ENCODE results near the gene HSPB3. TPM values are rescaled to one million over a fixed set of nuclear protein-coding genes. Genes with fewer than 3 reads are reported as not detected.

Gene HSPB3
- total and polyA plus RNA-seq, 2 of the 8 experiments (the other 6 are each of a cell fraction or from before 2014, with no cell fraction given), result not detected

DNA sequence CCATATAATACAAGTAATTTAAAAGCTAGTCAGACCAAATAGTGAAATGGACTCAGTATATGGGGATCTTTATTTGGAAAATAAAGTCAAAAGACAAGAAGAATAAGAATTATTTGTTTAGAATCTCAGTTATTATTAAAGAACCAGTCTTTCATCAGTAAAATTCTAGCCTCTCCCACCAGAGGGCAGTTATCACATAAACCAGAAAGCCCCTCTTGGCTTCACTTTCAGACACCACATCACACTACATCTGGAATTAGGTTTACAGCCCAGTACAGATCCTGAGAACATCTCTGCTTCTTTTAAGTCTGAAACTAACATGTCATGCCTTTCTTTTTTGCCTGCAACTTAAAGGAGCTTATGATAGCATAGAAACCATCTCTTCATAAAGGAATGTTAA lies 12.2 kb upstream of the HSPB3 start:
- H2BK120ac ChIP-seq (replicated peaks; ENCODE audit: low read depth, low read length), result no peak overlapping the region
- H3K23me2 ChIP-seq (ENCODE audit: low read depth, low read length), result no peaks in the 10 kb centered on the region
- no peak overlapping the region for H4K5ac ChIP-seq (ENCODE audit: insufficient read length, low read depth, low read length)
- no peak overlapping the region for H2BK15ac ChIP-seq (ENCODE audit: low read length)
- ChIA-PET POLR2A (ENCODE audit: partially characterized antibody) (no interaction called here), CTCF (ENCODE audit: partially characterized antibody) (interaction anchor here (0.6 to 6.3 kb wide), 20 partner anchors 8 to 1017 kb away, joined by 3 to 73 read pairs (median 4); partner anchors contain the start of genes GPX8 and HSPB3)
- H3K4ac ChIP-seq (replicated peaks; ENCODE audit: insufficient read length, low read depth, low read length), result no peak overlapping the region
- no peak overlapping the region for H2BK5ac ChIP-seq (ENCODE audit: low read depth, low read length)
- H4K91ac ChIP-seq (replicated peaks; ENCODE audit: insufficient read length, low read length), result no peak overlapping the region
- H3K79me2 ChIP-seq (ENCODE audit: control insufficient read depth in 1 of 2, insufficient read depth in 2 of 2, low read length in 2 of 2), result no peaks in the 10 kb centered on the region
- H4K20me1 ChIP-seq (replicated peaks in 1 of 2; ENCODE audit: control insufficient read depth in 1 of 2, insufficient read depth in 2 of 2, low read length in 2 of 2), result no peaks in the 10 kb centered on the region
- H3K4me2 ChIP-seq (ENCODE audit: insufficient read depth in 1 of 2, low read depth in 2 of 2, low read length in 2 of 2), result no peak overlapping the region
- H3K27ac ChIP-seq (ENCODE audit: low read depth, low read length), result no peak overlapping the region
- no peak overlapping the region for H3K4me3 ChIP-seq (ENCODE audit: extremely low read depth in 1 of 4, insufficient read depth in 2 of 4, low read depth in 3 of 4, low read length in 4 of 4)
- FAIRE-seq (peak; percentile 19), DNase-seq (ENCODE audit: low read depth in 1 of 2, low spot score in 2 of 2) (no peak)
- no peaks in the 10 kb centered on the region for H3K4me1 ChIP-seq (replicated peaks in 1 of 4; ENCODE audit: control insufficient read depth in 3 of 4, insufficient read depth in 4 of 4, low read length in 3 of 4)
- H3K79me1 ChIP-seq (ENCODE audit: low read depth, low read length), result no peaks in the 10 kb centered on the region
- no peaks in the 10 kb centered on the region for H3K27me3 ChIP-seq (replicated peaks in 1 of 4; ENCODE audit: control insufficient read depth in 3 of 4, extremely low read depth in 1 of 4, insufficient read depth in 3 of 4, low read length in 3 of 4)
- no peak overlapping the region for H2AK5ac ChIP-seq (ENCODE audit: low read depth, low read length)
- no peaks in the 10 kb centered on the region for H3K36me3 ChIP-seq (ENCODE audit: control insufficient read depth in 2 of 4, insufficient read depth in 4 of 4, low read length in 3 of 4)
- no peak overlapping the region for H3K23ac ChIP-seq (ENCODE audit: insufficient read length)
- no peak overlapping the region for H2AFZ ChIP-seq (ENCODE audit: low read length)
- no peak overlapping the region for H3K56ac ChIP-seq (replicated peaks; ENCODE audit: insufficient read length, low read depth, low read length)
- H4K8ac ChIP-seq (ENCODE audit: extremely low read depth, insufficient read depth, low read length), result no peak overlapping the region
- TF ChIP-seq POLR2AphosphoS5 (IDR thresholded peaks at IDR 0.05; ENCODE audit: low read depth, low read length) (no peak), RXRA (IDR thresholded peaks at IDR 0.05; ENCODE audit: insufficient read depth, low read depth, low read length) (no peak), JUND (IDR thresholded peaks at IDR 0.05; ENCODE audit: low read length) (no peak), KDM4A (IDR thresholded peaks at IDR 0.05; ENCODE audit: low read depth, low read length, severe bottlenecking) (no peak), CBX5 (IDR thresholded peaks at IDR 0.05; ENCODE audit: low read depth, low read length) (no peak), CTCF (IDR thresholded peaks at IDR 0.05; ENCODE audit: control extremely low read depth in 1 of 3, insufficient read depth in 1 of 3, low read depth in 1 of 3, low read length in 3 of 3) (peak in 2 of 3 experiments; percentile 47 to 58; a peak in 2 of 4 replicates), CHD2 (IDR thresholded peaks at IDR 0.05; ENCODE audit: low read length) (no peak), RBBP5 (IDR thresholded peaks at IDR 0.05; ENCODE audit: borderline replicate concordance, low read depth, low read length) (no peak), RAD21 (IDR thresholded peaks at IDR 0.05 in 1 of 2, conservative IDR thresholded peaks at IDR 0.05 in 1 of 2; ENCODE audit: low read depth in 2 of 2, low read length in 2 of 2) (peak; percentile 49 to 55), SAP30 (IDR thresholded peaks at IDR 0.05; ENCODE audit: insufficient read depth, insufficient replicate concordance, low read length) (no peak)
- no peak overlapping the region for H3K18ac ChIP-seq (ENCODE audit: extremely low read depth, low read length)
- no peak overlapping the region for H2BK12ac ChIP-seq (ENCODE audit: low read depth, low read length)
- H3K14ac ChIP-seq (ENCODE audit: insufficient read length), result no peak overlapping the region
- no peak overlapping the region for H2BK20ac ChIP-seq (ENCODE audit: low read length)
- no peak overlapping the region for H3K9ac ChIP-seq (replicated peaks in 1 of 4; ENCODE audit: extremely low read depth in 1 of 4, low read depth in 3 of 4, low read length in 3 of 4)
- H3K9me3 ChIP-seq (ENCODE audit: insufficient read depth in 2 of 2, low read depth in 1 of 2, low read length in 1 of 2), result no peaks in the 10 kb centered on the region

Data from H1 (cell line).